GM21526 (cell line): Measurements from ENCODE around the gene FAM32A.

ENCODE experiments used
- ATAC-seq: cut with Tn5 transposase; IDR thresholded peaks from one replicate; pipeline ENCODE4 v1.9.1; 2021; ENCODE audit warnings: moderate library complexity; ENCODE audit not compliant: unreplicated experiment, low FRiP score

The FAM32A gene

GRCh38 chr19:16200038-16201010, 15.1 kb downstream of the FAM32A start:
- no peak for ATAC-seq

- no peak for ATAC-seq
These were observed 15.8 kb downstream of the FAM32A start for GRCh38 chr19:16201011-16201391.

GRCh38 chr19:16202320-16203255, 17.4 kb downstream of the FAM32A start:
- no peak for ATAC-seq

GRCh38 chr19:16203256-16204004, 18.2 kb downstream of the FAM32A start:
- no peak for ATAC-seq

- ATAC-seq = no peak
These were observed 18.7 kb downstream of the FAM32A start for GRCh38 chr19:16204005-16204294.

- no peak for ATAC-seq
These were observed 20.2 kb downstream of the FAM32A start for GRCh38 chr19:16205205-16206045.

- ATAC-seq = no peak
These were observed 20.9 kb downstream of the FAM32A start for GRCh38 chr19:16206046-16206605.

- ATAC-seq = no peak
These were observed 21.4 kb downstream of the FAM32A start for GRCh38 chr19:16206637-16207036.

- ATAC-seq = no peak
These were observed 21.9 kb downstream of the FAM32A start for GRCh38 chr19:16207063-16207462.

- no peak for ATAC-seq
These were observed 22.3 kb downstream of the FAM32A start for GRCh38 chr19:16207490-16208025.

GRCh38 chr19:16208064-16208759, 23.0 kb downstream of the FAM32A start:
- no peak for ATAC-seq

GRCh38 chr19:16208847-16209665, 23.8 kb downstream of the FAM32A start:
- ATAC-seq = no peak

- no peak for ATAC-seq
These were observed 25.0 kb downstream of the FAM32A start for GRCh38 chr19:16210168-16210567.

GRCh38 chr19:16213076-16213475, 27.9 kb downstream of the FAM32A start:
- ATAC-seq = no peak

GRCh38 chr19:16216744-16217670, 31.8 kb downstream of the FAM32A start:
- ATAC-seq = no peak

GRCh38 chr19:16217716-16218451, 32.7 kb downstream of the FAM32A start:
- ATAC-seq = no peak
